ENCODE measurements around the gene PPP1CA.

GRCh38 chr11:67369801-67370284, 31.8 kb downstream of the PPP1CA start:
- TF ChIP-seq CTCF (IDR thresholded peaks at IDR 0.05; ENCODE audit: low read depth, low read length, poor library complexity, severe bottlenecking) (no peak), EZH2phosphoT487 (IDR thresholded peaks at IDR 0.05; ENCODE audit: borderline replicate concordance, low read length) (no peak)

Data from DOHH2 (cell line).